Esophagus muscularis mucosa (tissue), 4 donors: ENCODE measurements around the gene SH3RF3.

Source experiments
- CTCF ChIP-seq, 3 experiments: fragments of 200-600 bp in 2 of 3; fragments of 450-650 bp in 1 of 3; sonication (generic) in 2 of 3; IDR thresholded peaks; one replicate each; pipeline ENCODE4 v1.5.1; 2017 to 2019; ENCODE audit warnings: antibody characterized with exemption in 3 of 3, mild to moderate bottlenecking in 2 of 3, moderate library complexity in 1 of 3
- EP300 ChIP-seq: sonication (generic); formaldehyde crosslinking; IDR thresholded peaks from one replicate; pipeline ENCODE4 v1.6.1; 2017; ENCODE audit warnings: antibody characterized with exemption
- POLR2A ChIP-seq: fragments of 450-650 bp; IDR thresholded peaks from one replicate; pipeline ENCODE4 v1.6.1; 2017; ENCODE audit warnings: antibody characterized with exemption, moderate library complexity, mild to moderate bottlenecking, low read depth

DNA sequence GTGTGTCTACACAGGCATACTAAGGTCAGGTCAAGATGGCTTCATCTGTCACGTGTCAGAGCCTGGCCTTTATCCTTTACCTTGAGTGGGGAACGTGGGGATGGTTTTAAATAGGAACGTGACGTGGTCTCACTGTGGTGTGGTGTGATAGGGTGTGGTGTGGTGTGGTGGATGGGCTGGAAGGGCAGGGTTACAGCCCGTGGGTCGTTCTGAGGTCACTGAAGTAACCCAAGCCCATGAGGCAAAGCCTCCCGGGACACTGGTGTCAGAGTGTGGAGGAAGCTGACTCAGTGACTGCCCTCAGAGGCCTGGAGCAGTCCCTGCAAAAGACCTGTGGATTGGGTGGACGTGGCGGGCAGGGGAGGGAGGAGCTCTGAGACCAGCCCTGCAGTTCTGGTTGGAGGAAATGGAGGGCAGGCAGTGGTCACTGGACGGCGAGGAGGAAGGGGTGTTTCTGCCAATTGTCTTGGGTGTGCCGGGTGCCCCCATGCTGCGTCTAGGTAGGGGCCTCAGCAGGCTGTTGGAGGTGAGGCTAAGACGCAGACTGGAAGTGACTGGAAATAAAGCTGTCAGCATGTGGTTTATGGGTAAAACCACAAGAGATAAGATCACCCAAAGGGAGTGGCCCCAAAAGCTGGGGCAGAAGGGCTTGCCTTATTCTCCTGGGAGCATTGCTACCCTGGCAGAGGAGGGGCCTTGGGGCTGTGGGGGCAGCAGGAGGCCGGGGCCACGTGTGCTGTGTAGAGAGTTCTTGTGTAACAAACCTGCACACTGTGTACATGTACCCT lies 84.8 kb downstream of the SH3RF3 start:
- no peak for TF ChIP-seq CTCF (IDR thresholded peaks at IDR 0.05)
- TF ChIP-seq EP300, result no peak
- TF ChIP-seq POLR2A, result no peak
